ENCODE measurements around the gene MARCHF10. TPM values are rescaled to one million over a fixed set of nuclear protein-coding genes. Genes with fewer than 3 reads are reported as not detected.

MARCHF10 gene
- total RNA-seq, 1 experiment from 2014 or later: 8.0 TPM

DNA sequence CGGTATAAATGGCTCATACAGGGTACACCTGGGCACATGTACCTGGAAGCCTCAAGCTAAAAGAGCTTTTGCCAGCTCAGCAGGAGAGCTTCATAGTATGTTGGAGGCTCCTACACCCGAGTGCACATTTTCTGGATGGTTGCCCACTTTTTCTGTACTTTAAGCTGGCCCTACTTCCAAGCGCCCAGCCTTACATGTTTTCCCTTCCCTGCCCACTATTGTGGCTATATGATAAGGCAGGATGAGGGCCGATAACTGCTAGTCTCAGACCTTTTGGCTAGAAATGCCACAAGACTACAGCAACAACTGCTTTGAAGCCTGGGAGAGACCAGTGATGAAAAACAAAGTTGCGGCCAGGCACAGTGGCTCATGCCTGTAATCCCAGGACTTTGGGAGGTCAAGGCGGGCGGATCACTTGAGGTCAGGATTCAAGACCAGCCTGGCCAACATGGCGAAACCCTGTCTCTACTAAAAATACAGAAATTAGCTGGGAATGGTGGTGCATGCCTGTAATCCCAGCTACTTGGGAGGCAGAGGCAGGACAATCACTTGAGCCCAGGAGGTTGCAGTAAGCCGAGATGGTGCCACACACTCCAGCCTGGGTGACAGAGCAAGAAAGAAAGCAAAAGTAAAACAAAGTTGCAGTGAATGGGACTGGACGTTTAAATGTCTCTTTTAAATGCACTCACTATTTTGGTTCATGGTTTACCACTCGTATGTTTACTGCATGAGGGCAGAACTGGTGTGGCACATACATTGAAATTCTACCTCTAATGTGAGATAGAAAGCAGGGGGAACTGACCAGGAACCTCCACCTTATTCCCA, 14.2 kb upstream of the MARCHF10 start:
- no TSS peak for BruUV-seq (replicated peaks)

GRCh38 chr17:62821189-62822079, 13.3 kb upstream of the MARCHF10 start:
- Histone ChIP-seq H3K27ac (peak overlapping the region; percentile 94; the same call in 1 of the 2 replicates), H3K79me2 (ENCODE audit: low read depth) (no peaks in the 10 kb centered on the region), H3K4me2 (no peak overlapping the region), H4K20me1 (ENCODE audit: insufficient read depth) (no peaks in the 10 kb centered on the region), H3K27me3 (ENCODE audit: insufficient read depth, low read depth) (no peaks in the 10 kb centered on the region), H3K4me1 (replicated peaks; ENCODE audit: insufficient read depth) (peaks cover 72% of the 10 kb centered on the region), H3F3A (ENCODE audit: insufficient read depth, low read depth) (peaks cover 58% of the 10 kb centered on the region), H3K36me3 (ENCODE audit: low read depth) (no peaks in the 10 kb centered on the region), H3K4me3 (no peak overlapping the region), H3K9me3 (ENCODE audit: insufficient read depth, low read depth) (no peaks in the 10 kb centered on the region), H2AFZ (no peak overlapping the region), H3K9me2 (ENCODE audit: insufficient read depth) (no peaks in the 10 kb centered on the region)
- intact Hi-C loops (cut with micrococcal nuclease; ENCODE audit: unreplicated experiment): loop anchor here (10.0 kb wide), 1 partner anchor 73 kb away; no protein-coding TSS in a partner anchor
- ChIA-PET POLR2A (ENCODE audit: unreplicated experiment) (no interaction called here), CTCF (no interaction called here)
- no peak for TF ChIP-seq CTCF (conservative IDR thresholded peaks at IDR 0.05)
- no peak for TF ChIP-seq EZH2 (IDR thresholded peaks at IDR 0.05; ENCODE audit: low read depth)
- DNase-seq: no peak
- no TSS peak for BruUV-seq (replicated peaks)

More for the DNA sequence above, 14.2 kb upstream of the MARCHF10 start:
- no peak for TF ChIP-seq EZH2 (IDR thresholded peaks at IDR 0.05; ENCODE audit: low read depth)
- no peak for TF ChIP-seq CTCF (conservative IDR thresholded peaks at IDR 0.05)
- ChIA-PET POLR2A (ENCODE audit: unreplicated experiment) (no interaction called here), CTCF (no interaction called here)
- Histone ChIP-seq H3K27me3 (ENCODE audit: insufficient read depth, low read depth) (no peaks in the 10 kb centered on the region), H3K79me2 (ENCODE audit: low read depth) (no peaks in the 10 kb centered on the region), H3K4me3 (no peak overlapping the region), H3K9me2 (ENCODE audit: insufficient read depth) (no peaks in the 10 kb centered on the region), H3K36me3 (ENCODE audit: low read depth) (no peaks in the 10 kb centered on the region), H4K20me1 (ENCODE audit: insufficient read depth) (no peaks in the 10 kb centered on the region), H3K9me3 (ENCODE audit: insufficient read depth, low read depth) (no peaks in the 10 kb centered on the region), H3K27ac (peak overlapping the region; percentile 94), H3K4me1 (replicated peaks; ENCODE audit: insufficient read depth) (peaks cover 80% of the 10 kb centered on the region), H3F3A (ENCODE audit: insufficient read depth, low read depth) (peaks cover 58% of the 10 kb centered on the region), H2AFZ (peak overlapping the region; percentile 65; the same call in 1 of the 2 replicates), H3K4me2 (peak overlapping the region; percentile 68)
- no peak for DNase-seq
- intact Hi-C loops (cut with micrococcal nuclease; ENCODE audit: unreplicated experiment): loop anchor here (10.0 kb wide), 1 partner anchor 73 kb away; no protein-coding TSS in a partner anchor

- Histone ChIP-seq H3K9me2 (ENCODE audit: insufficient read depth) (no peaks in the 10 kb centered on the region), H3K4me3 (no peak overlapping the region), H3K4me1 (replicated peaks; ENCODE audit: insufficient read depth) (peaks cover 57% of the 10 kb centered on the region), H3K27me3 (ENCODE audit: insufficient read depth, low read depth) (no peaks in the 10 kb centered on the region), H3K36me3 (ENCODE audit: low read depth) (no peaks in the 10 kb centered on the region), H2AFZ (peak overlapping the region; percentile 54), H3K9me3 (ENCODE audit: insufficient read depth, low read depth) (no peaks in the 10 kb centered on the region; the same call in 1 of the 2 replicates), H3F3A (ENCODE audit: insufficient read depth, low read depth) (peaks cover 44% of the 10 kb centered on the region), H3K27ac (peak overlapping the region; percentile 74), H3K79me2 (ENCODE audit: low read depth) (no peaks in the 10 kb centered on the region), H3K4me2 (peak overlapping the region; percentile 63), H4K20me1 (ENCODE audit: insufficient read depth) (no peaks in the 10 kb centered on the region)
- DNase-seq: peak; percentile 80 to 95
- ChIA-PET CTCF (no interaction called here), POLR2A (ENCODE audit: unreplicated experiment) (interaction anchor here (0.7 kb wide), 4 partner anchors 40 to 192 kb away, joined by 4 to 14 read pairs (median 4); no protein-coding TSS in a partner anchor)
- TF ChIP-seq EZH2 (IDR thresholded peaks at IDR 0.05; ENCODE audit: low read depth) (no peak), CTCF (conservative IDR thresholded peaks at IDR 0.05) (no peak)
- no TSS peak for BruUV-seq (replicated peaks)
- intact Hi-C loops (cut with micrococcal nuclease; ENCODE audit: unreplicated experiment): loop anchor here (1.0 to 10.0 kb wide), 3 partner anchors 19 to 116 kb away; no protein-coding TSS in a partner anchor
Measured at GRCh38 chr17:62819511-62820221, 11.6 kb upstream of the MARCHF10 start.
